Fibroblast of lung (primary cell): ENCODE measurements around the gene BORCS6.

Experiments
- CTCF ChIP-seq, 2 donors: IDR thresholded peaks in 1 of 2; conservative IDR thresholded peaks in 1 of 2; 1 replicate in 1 of 2; 2 replicates in 1 of 2; pipeline ENCODE4 v1.5.1; 2011 to 2012; ENCODE audit warnings: low read length in 2 of 2, control low read depth in 1 of 2, inconsistent platforms in 1 of 2, low read depth in 1 of 2, mild to moderate bottlenecking in 1 of 2
- EZH2 ChIP-seq: IDR thresholded peaks from 2 replicates; pipeline ENCODE4 v1.5.1; 2012; ENCODE audit warnings: low read length, control low read depth, mild to moderate bottlenecking; ENCODE audit errors: missing control alignments

GRCh38 chr17:8160741-8161221 lies 29.2 kb downstream of the BORCS6 start:
- TF ChIP-seq CTCF (conservative IDR thresholded peaks at IDR 0.05 in 1 of 2, IDR thresholded peaks at IDR 0.05 in 1 of 2; ENCODE audit: low read depth in 1 of 2, low read length in 2 of 2) (no peak), EZH2 (no peak)
